CD14-positive monocyte (primary cell): Measurements from ENCODE around the gene LCN9. TPM values are rescaled to one million over a fixed set of nuclear protein-coding genes. Genes with fewer than 3 reads are reported as not detected.

ENCODE experiments used
- DNase-seq, 3 donors: peaks; one replicate each; pipeline ENCODE4 v3.0.0-alpha.2; 2011 to 2022
- H2AFZ ChIP-seq: 2 replicates; pipeline ENCODE4 v1.6.0; 2012; ENCODE audit warnings: mild to moderate bottlenecking, low read depth, low read length, inconsistent platforms; ENCODE audit not compliant: insufficient read depth, poor library complexity, severe bottlenecking
- H3K27ac ChIP-seq, 2 donors: 1 replicate in 1 of 2; 2 replicates in 1 of 2; pipeline ENCODE4 v1.5.1; 2012 to 2013; ENCODE audit warnings: low read length in 2 of 2, control low read depth in 1 of 2, inconsistent platforms in 1 of 2, low read depth in 1 of 2, mild to moderate bottlenecking in 1 of 2
- H3K27me3 ChIP-seq, 2 donors: one replicate each; pipeline versions ENCODE4 v1.6.0 to v1.6.1; 2011 to 2013; ENCODE audit warnings: low read length in 2 of 2; ENCODE audit not compliant: control insufficient read depth in 2 of 2, insufficient read depth in 2 of 2
- H3K36me3 ChIP-seq, 2 donors: replicated peaks in 1 of 2; 1 replicate in 1 of 2; 2 replicates in 1 of 2; pipeline versions ENCODE4 v1.5.1 to v1.6.1; 2012 to 2013; ENCODE audit warnings: low read length in 2 of 2, control low read depth in 1 of 2, inconsistent platforms in 1 of 2, mild to moderate bottlenecking in 1 of 2; ENCODE audit not compliant: insufficient read depth in 2 of 2, control insufficient read depth in 1 of 2
- H3K4me1 ChIP-seq, 2 donors: 1 replicate in 1 of 2; 2 replicates in 1 of 2; pipeline versions ENCODE4 v1.5.1 to v1.6.1; 2012 to 2013; ENCODE audit warnings: low read length in 2 of 2, control low read depth in 1 of 2, inconsistent platforms in 1 of 2, mild to moderate bottlenecking in 1 of 2, moderate library complexity in 1 of 2; ENCODE audit not compliant: insufficient read depth in 2 of 2, control insufficient read depth in 1 of 2
- H3K4me2 ChIP-seq: replicated peaks from 2 replicates; pipeline ENCODE3; 2012; ENCODE audit warnings: low read length, moderate library complexity, mild to moderate bottlenecking; ENCODE audit not compliant: poor library complexity, severe bottlenecking; ENCODE audit errors: extremely low read depth
- H3K4me3 ChIP-seq, 3 experiments: fragments of 200-600 bp in 1 of 3; sonication (generic) in 1 of 3; replicated peaks in 1 of 3; 1 replicate in 2 of 3; 2 replicates in 1 of 3; pipeline ENCODE4 v1.5.1; 2011 to 2013; ENCODE audit warnings: low read length in 3 of 3, mild to moderate bottlenecking in 3 of 3, control low read depth in 2 of 3, low read depth in 2 of 3, inconsistent platforms in 1 of 3, moderate library complexity in 1 of 3
- H3K79me2 ChIP-seq: 2 replicates; pipeline ENCODE4 v1.6.0; 2012; ENCODE audit warnings: mild to moderate bottlenecking, control low read depth, inconsistent platforms, low read length, moderate library complexity; ENCODE audit not compliant: insufficient read depth
- H3K9ac ChIP-seq: 2 replicates; pipeline ENCODE4 v1.6.0; 2017; ENCODE audit warnings: low read length, mild to moderate bottlenecking; ENCODE audit not compliant: insufficient read depth, poor library complexity, severe bottlenecking
- H3K9me3 ChIP-seq, 2 donors: replicated peaks in 1 of 2; 1 replicate in 1 of 2; 2 replicates in 1 of 2; pipeline versions ENCODE4 v1.5.1 to v1.6.1; 2012 to 2013; ENCODE audit warnings: low read length in 2 of 2, control low read depth in 1 of 2; ENCODE audit not compliant: control insufficient read depth in 1 of 2, insufficient read depth in 1 of 2
- H4K20me1 ChIP-seq: 2 replicates; pipeline ENCODE4 v1.6.0; 2012; ENCODE audit warnings: mild to moderate bottlenecking, low read length, control low read depth, moderate library complexity; ENCODE audit not compliant: insufficient read depth
- H3K27ac Mint-ChIP-seq, 7 donors: one replicate each; pipeline ENCODE4 v1.8.0; 2020; ENCODE audit warnings: mild to moderate bottlenecking in 7 of 7, mixed read lengths in 7 of 7, moderate library complexity in 6 of 7, inconsistent platforms in 2 of 7
- H3K27me3 Mint-ChIP-seq, 3 donors: one replicate each; pipeline ENCODE4 v1.8.0; 2021 to 2022; ENCODE audit warnings: low read depth in 3 of 3, mild to moderate bottlenecking in 3 of 3, mixed read lengths in 3 of 3, moderate library complexity in 3 of 3, inconsistent platforms in 1 of 3
- H3K36me3 Mint-ChIP-seq, 2 donors: one replicate each; pipeline ENCODE4 v1.8.0; 2020; ENCODE audit warnings: mixed read lengths in 2 of 2, inconsistent platforms in 1 of 2, mild to moderate bottlenecking in 1 of 2
- H3K4me1 Mint-ChIP-seq: one replicate; pipeline ENCODE4 v1.8.0; 2020; ENCODE audit warnings: mild to moderate bottlenecking, mixed read lengths
- H3K4me3 Mint-ChIP-seq, 2 donors: one replicate each; pipeline ENCODE4 v1.8.0; 2020; ENCODE audit warnings: mild to moderate bottlenecking in 2 of 2, mixed read lengths in 2 of 2, moderate library complexity in 1 of 2
- H3K9me3 Mint-ChIP-seq, 7 donors: one replicate each; pipeline ENCODE4 v1.8.0; 2020 to 2022; ENCODE audit warnings: mixed read lengths in 7 of 7, mild to moderate bottlenecking in 6 of 7, moderate library complexity in 6 of 7, inconsistent platforms in 2 of 7
- CTCF ChIP-seq: fragments of 200-600 bp; IDR thresholded peaks from one replicate; pipeline ENCODE4 v1.8.0; 2022; ENCODE audit warnings: antibody characterized with exemption, mild to moderate bottlenecking
- WGBS: methylation state at CpG from one replicate; pipeline ENCODE4 v1.1.5; 2013; ENCODE audit warnings: missing lambda C conversion rate; ENCODE audit not compliant: insufficient coverage; 5-methylcytosine and 5-hydroxymethylcytosine counted together
- intact Hi-C, 2 donors: fragments of 100-400 bp; cut with micrococcal nuclease; formaldehyde crosslinking; loops; one replicate each; pipeline versions ENCODE4 v1.15.0 to v1.15.1; 2023
- polyA plus RNA-seq, 3 donors: library from polyadenylated mRNA; depleted of rRNA in 1 of 3; unstranded in 2 of 3; stranded (reverse) in 1 of 3; fragments of 300-500 nt in 2 of 3; fragments of >200 nt in 1 of 3; fragmentation: Illumina TruSeq in 2 of 3; gene quantifications; 1 replicate in 2 of 3; 2 replicates in 1 of 3; pipeline ENCODE4 v1.2.3, GENCODE V29; 2012 to 2021

The LCN9 gene
- polyA plus RNA-seq, 3 donors = not detected

- H3K4me3 Mint-ChIP-seq = no peak overlapping the region
These were observed 2.0 kb downstream of the LCN9 start for GRCh38 chr9:135664801-135665794.

GRCh38 chr9:135665795-135666189 lies 2.7 kb downstream of the LCN9 start:
- no peak overlapping the region for H3K27ac Mint-ChIP-seq
- peaks cover 0 to 7% (median 2%) of the 10 kb centered on the region in 7 donors for H3K9me3 Mint-ChIP-seq
- Histone ChIP-seq H3K27me3 (no peaks in the 10 kb centered on the region), H3K36me3 (no peaks in the 10 kb centered on the region), H3K4me1 (no peaks in the 10 kb centered on the region), H4K20me1 (no peaks in the 10 kb centered on the region), H3K9ac (no peak overlapping the region), H3K79me2 (no peaks in the 10 kb centered on the region), H3K4me2 (no peak overlapping the region), H3K4me3 (no peak overlapping the region), H3K9me3 (no peaks in the 10 kb centered on the region), H3K27ac (no peak overlapping the region), H2AFZ (no peak overlapping the region)
- H3K4me1 Mint-ChIP-seq = no peaks in the 10 kb centered on the region
- WGBS = 82% methylated on average over 6 of the region's 12 CpGs
- peaks cover 2 to 6% (median 4%) of the 10 kb centered on the region in 3 donors for H3K27me3 Mint-ChIP-seq
- intact Hi-C loops = no loop called here
- no peak for DNase-seq
- H3K36me3 Mint-ChIP-seq = no peaks in the 10 kb centered on the region
- no peak for TF ChIP-seq CTCF
- no peak overlapping the region for H3K4me3 Mint-ChIP-seq

More at GRCh38 chr9:135664801-135665794, 2.0 kb downstream of the LCN9 start:
- Histone ChIP-seq H3K9ac (no peak overlapping the region), H3K36me3 (no peaks in the 10 kb centered on the region), H3K4me1 (no peaks in the 10 kb centered on the region), H3K9me3 (no peaks in the 10 kb centered on the region), H3K27ac (no peak overlapping the region), H4K20me1 (no peaks in the 10 kb centered on the region), H3K4me2 (no peak overlapping the region), H2AFZ (no peak overlapping the region), H3K79me2 (no peaks in the 10 kb centered on the region), H3K27me3 (no peaks in the 10 kb centered on the region), H3K4me3 (no peak overlapping the region)
- Mint-ChIP-seq H3K4me1 (no peaks in the 10 kb centered on the region), H3K36me3 (no peaks in the 10 kb centered on the region), H3K9me3 (peaks cover 0 to 7% (median 2%) of the 10 kb centered on the region in 7 donors), H3K27me3 (peaks cover 2 to 8% (median 6%) of the 10 kb centered on the region in 3 donors), H3K27ac (no peak overlapping the region)
- intact Hi-C loops = no loop called here
- TF ChIP-seq CTCF = no peak
- no peak for DNase-seq
- 91% methylated on average over 24 of the region's 32 CpGs for WGBS
